NCI-H146 treated with DMSO at 0.1 percent for 48 hours (cell line): ENCODE data around the gene LRMDA.
"Not testable (repeated sequence)": the region's sequence is repeated elsewhere in the genome, so short reads cannot be mapped to it uniquely, and the experiment has no call there.

ENCODE experiments used
- DNase-seq: peaks from one replicate; lab custom pipeline; 2025; ENCODE audit not compliant: unreplicated experiment; lab: John Stamatoyannopoulos, UW

Gene LRMDA

GRCh38 chr10:75502389-75502788 is 71.0 kb downstream of the LRMDA start:
- peak; percentile 24 for DNase-seq

GRCh38 chr10:75502838-75503237 is 71.4 kb downstream of the LRMDA start:
- no peak for DNase-seq

- no peak for DNase-seq
Observed at GRCh38 chr10:75505293-75505692, 73.9 kb downstream of the LRMDA start.

GRCh38 chr10:75505840-75506506 is 74.5 kb downstream of the LRMDA start:
- DNase-seq = no peak

- DNase-seq = peak; percentile 24
Observed at GRCh38 chr10:75506930-75507329, 75.5 kb downstream of the LRMDA start.

- DNase-seq = no peak
Observed at GRCh38 chr10:75507469-75507868, 76.0 kb downstream of the LRMDA start.

- DNase-seq = no peak
Observed at GRCh38 chr10:75508239-75508813, 76.9 kb downstream of the LRMDA start.

GRCh38 chr10:75508814-75509306 is 77.4 kb downstream of the LRMDA start:
- DNase-seq = no peak

- no peak for DNase-seq
Observed at GRCh38 chr10:75509706-75510105, 78.3 kb downstream of the LRMDA start.

- no peak for DNase-seq
Observed at GRCh38 chr10:75511011-75511410, 79.6 kb downstream of the LRMDA start.

GRCh38 chr10:75512203-75512933 is 80.9 kb downstream of the LRMDA start:
- DNase-seq = no peak

GRCh38 chr10:75513292-75513885 is 82.0 kb downstream of the LRMDA start:
- DNase-seq = no peak

GRCh38 chr10:75514830-75515229 is 83.4 kb downstream of the LRMDA start:
- DNase-seq = no peak

- DNase-seq = not testable (repeated sequence)
Observed at GRCh38 chr10:75516154-75516553, 84.7 kb downstream of the LRMDA start.

- DNase-seq = not testable (repeated sequence)
Observed at GRCh38 chr10:75519213-75519612, 87.8 kb downstream of the LRMDA start.

- DNase-seq = not testable (repeated sequence)
Observed at GRCh38 chr10:75521194-75521829, 89.9 kb downstream of the LRMDA start.

- DNase-seq = no peak
Observed at GRCh38 chr10:75525067-75525466, 93.6 kb downstream of the LRMDA start.

GRCh38 chr10:75525646-75526045 is 94.2 kb downstream of the LRMDA start:
- no peak for DNase-seq

- DNase-seq = no peak
Observed at GRCh38 chr10:75527542-75527941, 96.1 kb downstream of the LRMDA start.

- DNase-seq = no peak
Observed at GRCh38 chr10:75528392-75528791, 97.0 kb downstream of the LRMDA start.

GRCh38 chr10:75530299-75530698 is 98.9 kb downstream of the LRMDA start:
- no peak for DNase-seq
